Endodermal cell (in vitro differentiated cells): Measurements from ENCODE around the gene CC2D1A. TPM values are rescaled to one million over a fixed set of nuclear protein-coding genes. Genes with fewer than 3 reads are reported as not detected.
A peak's percentile ranks its signal among the peaks of the same experiment; 100 is the strongest.

Experiments used
- DNase-seq: peaks from one replicate; pipeline ENCODE4 v3.0.0-alpha.2; 2017
- H3K27ac ChIP-seq: 2 replicates; pipeline ENCODE4 v1.5.1; 2013; ENCODE audit warnings: mild to moderate bottlenecking, low read depth, low read length, moderate library complexity
- H3K27me3 ChIP-seq: 2 replicates; pipeline ENCODE4 v1.6.1; 2013; ENCODE audit warnings: mild to moderate bottlenecking, low read length, moderate library complexity; ENCODE audit not compliant: insufficient read depth, control insufficient read depth, poor library complexity, severe bottlenecking
- H3K36me3 ChIP-seq: 2 replicates; pipeline ENCODE4 v1.7.0; 2013; ENCODE audit warnings: mild to moderate bottlenecking, low read length, moderate library complexity; ENCODE audit not compliant: control insufficient read depth, insufficient read depth
- H3K4me1 ChIP-seq: one replicate; pipeline ENCODE4 v1.7.0; 2013; ENCODE audit warnings: low read length; ENCODE audit not compliant: control insufficient read depth, insufficient read depth
- H3K4me3 ChIP-seq: 2 replicates; pipeline ENCODE4 v1.5.1; 2013; ENCODE audit warnings: mild to moderate bottlenecking, low read length, moderate library complexity
- H3K9ac ChIP-seq: 2 replicates; pipeline ENCODE4 v1.6.1; 2013; ENCODE audit warnings: mild to moderate bottlenecking, low read length, moderate library complexity; ENCODE audit not compliant: poor library complexity, severe bottlenecking; ENCODE audit errors: extremely low read depth
- H3K9me3 ChIP-seq: 2 replicates; pipeline ENCODE4 v1.6.1; 2013; ENCODE audit warnings: mild to moderate bottlenecking, low read length, moderate library complexity; ENCODE audit not compliant: control insufficient read depth
- H3K27ac Mint-ChIP-seq: 2 replicates; pipeline ENCODE4 v1.8.0; 2020; ENCODE audit warnings: mixed read lengths
- H3K27me3 Mint-ChIP-seq: 2 replicates; pipeline ENCODE4 v1.8.0; 2021; ENCODE audit warnings: mild to moderate bottlenecking, mixed read lengths; ENCODE audit not compliant: insufficient read depth
- H3K36me3 Mint-ChIP-seq: 2 replicates; pipeline ENCODE4 v1.8.0; 2020; ENCODE audit warnings: low read depth, mixed read lengths
- H3K4me1 Mint-ChIP-seq: 2 replicates; pipeline ENCODE4 v1.8.0; 2020; ENCODE audit warnings: mixed read lengths
- H3K4me3 Mint-ChIP-seq: 2 replicates; pipeline ENCODE4 v1.8.0; 2020; ENCODE audit warnings: mild to moderate bottlenecking, moderate library complexity, mixed read lengths
- H3K9me3 Mint-ChIP-seq: 2 replicates; pipeline ENCODE4 v1.8.0; 2020; ENCODE audit warnings: mild to moderate bottlenecking, mixed read lengths
- WGBS, 2 experiments: methylation state at CpG; one replicate each; pipeline versions ENCODE4 v1.1.5 to v1.1.7; 2013; ENCODE audit warnings: missing lambda C conversion rate in 2 of 2, mixed read lengths in 1 of 2; ENCODE audit not compliant: insufficient coverage in 1 of 2, insufficient read length in 1 of 2; 5-methylcytosine and 5-hydroxymethylcytosine counted together
- total RNA-seq, 2 donors: library from RNA; stranded (reverse); fragmentation: NEBNext Ultra II Directional in 1 of 2; extraction: Animal tissue kit (Norgen Biotek cat#: 25700) in 1 of 2; gene quantifications; 2 replicates in 1 of 2; 3 replicates in 1 of 2; pipeline ENCODE4 v1.2.1, GENCODE V29; 2021
- TF ChIP-seq, protein P1 (sequence below): fragments of 200-600 bp; sonication (generic); conservative IDR thresholded peaks from 2 replicates; pipeline ENCODE4 v1.5.0; 2021; ENCODE audit warnings: antibody characterized with exemption, mild to moderate bottlenecking

Gene CC2D1A
- total RNA-seq, 2 donors from 2014 or later = 45.1 to 55.9 TPM

DNA sequence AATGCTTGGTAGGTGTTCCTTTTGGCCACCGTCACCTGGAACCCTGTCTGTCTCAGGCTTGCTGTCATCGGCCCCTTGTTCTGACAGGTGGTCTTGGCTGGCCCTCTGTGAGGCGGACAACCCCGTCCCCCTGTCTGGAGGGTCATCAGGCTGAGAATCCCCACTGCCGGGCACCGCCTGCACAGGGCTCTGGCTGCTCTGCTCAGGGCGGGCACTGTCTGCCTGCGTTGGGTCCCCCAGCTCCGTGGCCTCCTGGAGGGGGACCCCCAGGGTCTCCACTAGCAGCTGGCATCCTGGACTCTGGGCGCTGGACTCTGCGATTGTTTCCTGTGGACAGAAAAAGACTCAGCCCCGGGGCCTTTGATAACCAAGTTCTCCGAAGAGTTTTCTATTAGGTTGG is 15.9 kb upstream of the CC2D1A start:
- H3K9me3 Mint-ChIP-seq = no peaks in the 10 kb centered on the region
- H3K4me3 ChIP-seq = no peak overlapping the region
- WGBS, 2 experiments = 94 to 95% methylated on average over 8 to 13 of the region's 13 CpGs

DNA sequence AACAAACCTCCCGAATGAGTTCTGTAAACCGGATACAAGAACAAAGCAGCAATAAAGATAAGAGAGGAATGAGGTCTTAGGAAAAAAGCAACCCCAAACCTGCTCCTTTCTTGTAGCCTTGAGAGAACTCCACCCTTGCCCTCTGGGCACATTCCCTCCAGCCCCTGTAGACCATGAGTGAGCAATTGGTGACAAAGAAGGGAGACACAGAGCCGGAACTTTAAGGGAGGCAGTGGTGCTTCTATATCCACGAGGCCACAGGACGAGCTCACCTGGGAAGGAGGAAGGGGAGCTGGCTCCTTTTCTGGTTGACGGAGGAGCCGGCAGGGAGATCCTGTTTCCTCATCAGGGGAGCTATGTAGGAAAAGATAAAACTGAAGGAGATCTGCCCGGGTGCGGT is 13.1 kb upstream of the CC2D1A start:
- Histone ChIP-seq H3K36me3 (no peaks in the 10 kb centered on the region), H3K9me3 (no peaks in the 10 kb centered on the region), H3K9ac (no peak overlapping the region), H3K4me1 (no peaks in the 10 kb centered on the region), H3K27ac (no peak overlapping the region), H3K27me3 (no peaks in the 10 kb centered on the region), H3K4me3 (no peak overlapping the region)
- H3K36me3 Mint-ChIP-seq = peaks cover 2% of the 10 kb centered on the region
- H3K4me3 Mint-ChIP-seq = no peak overlapping the region
- H3K27ac Mint-ChIP-seq = peak overlapping the region; percentile 78
- no peaks in the 10 kb centered on the region for H3K27me3 Mint-ChIP-seq
- H3K9me3 Mint-ChIP-seq = no peaks in the 10 kb centered on the region
- no peak for DNase-seq
- TF ChIP-seq, protein P1, sequence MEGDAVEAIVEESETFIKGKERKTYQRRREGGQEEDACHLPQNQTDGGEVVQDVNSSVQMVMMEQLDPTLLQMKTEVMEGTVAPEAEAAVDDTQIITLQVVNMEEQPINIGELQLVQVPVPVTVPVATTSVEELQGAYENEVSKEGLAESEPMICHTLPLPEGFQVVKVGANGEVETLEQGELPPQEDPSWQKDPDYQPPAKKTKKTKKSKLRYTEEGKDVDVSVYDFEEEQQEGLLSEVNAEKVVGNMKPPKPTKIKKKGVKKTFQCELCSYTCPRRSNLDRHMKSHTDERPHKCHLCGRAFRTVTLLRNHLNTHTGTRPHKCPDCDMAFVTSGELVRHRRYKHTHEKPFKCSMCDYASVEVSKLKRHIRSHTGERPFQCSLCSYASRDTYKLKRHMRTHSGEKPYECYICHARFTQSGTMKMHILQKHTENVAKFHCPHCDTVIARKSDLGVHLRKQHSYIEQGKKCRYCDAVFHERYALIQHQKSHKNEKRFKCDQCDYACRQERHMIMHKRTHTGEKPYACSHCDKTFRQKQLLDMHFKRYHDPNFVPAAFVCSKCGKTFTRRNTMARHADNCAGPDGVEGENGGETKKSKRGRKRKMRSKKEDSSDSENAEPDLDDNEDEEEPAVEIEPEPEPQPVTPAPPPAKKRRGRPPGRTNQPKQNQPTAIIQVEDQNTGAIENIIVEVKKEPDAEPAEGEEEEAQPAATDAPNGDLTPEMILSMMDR = no peak
- H3K4me1 Mint-ChIP-seq = no peaks in the 10 kb centered on the region
- WGBS, 2 experiments = 87 to 88% methylated on average over 8 to 9 of the region's 9 CpGs

More for the DNA sequence above, 15.9 kb upstream of the CC2D1A start:
- TF ChIP-seq, protein P1 = no peak
- Histone ChIP-seq H3K9me3 (no peaks in the 10 kb centered on the region), H3K9ac (no peak overlapping the region), H3K36me3 (no peaks in the 10 kb centered on the region), H3K4me1 (no peaks in the 10 kb centered on the region), H3K27ac (no peak overlapping the region), H3K27me3 (no peaks in the 10 kb centered on the region)
- H3K4me1 Mint-ChIP-seq = no peaks in the 10 kb centered on the region
- H3K4me3 Mint-ChIP-seq = no peak overlapping the region
- peaks cover 2% of the 10 kb centered on the region for H3K36me3 Mint-ChIP-seq
- no peaks in the 10 kb centered on the region for H3K27me3 Mint-ChIP-seq
- no peak for DNase-seq
- H3K27ac Mint-ChIP-seq = no peak overlapping the region

DNA sequence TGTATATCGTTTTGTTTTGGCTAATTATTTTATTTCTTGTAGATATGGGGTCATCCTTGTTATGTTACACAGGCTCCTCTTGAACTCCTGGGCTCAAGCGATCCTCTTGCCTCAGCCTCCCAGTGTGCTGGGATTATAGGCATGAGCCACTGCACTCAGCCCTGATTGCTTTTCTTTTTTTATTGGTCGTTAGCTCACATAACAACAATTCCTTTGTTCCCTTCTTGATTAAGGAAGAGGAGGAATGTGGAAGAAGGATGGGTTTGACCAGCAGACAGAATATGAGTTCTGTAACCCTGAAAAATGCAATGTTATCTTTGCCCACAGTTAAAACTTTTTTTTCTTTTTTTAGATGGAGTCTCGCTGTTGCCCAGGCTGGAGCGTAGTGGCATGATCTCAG is 11.4 kb upstream of the CC2D1A start:
- H3K36me3 ChIP-seq = no peaks in the 10 kb centered on the region
- no peak overlapping the region for H3K4me3 ChIP-seq
- no peak overlapping the region for H3K27ac Mint-ChIP-seq
- H3K9me3 Mint-ChIP-seq = no peaks in the 10 kb centered on the region
- H3K36me3 Mint-ChIP-seq = peaks cover 2% of the 10 kb centered on the region
- H3K4me1 Mint-ChIP-seq = no peaks in the 10 kb centered on the region
- H3K27me3 Mint-ChIP-seq = no peaks in the 10 kb centered on the region
- TF ChIP-seq, protein P1 = no peak
- WGBS, 2 experiments = 87 to 96% methylated on average over 4 of the region's 5 CpGs
- H3K9ac ChIP-seq = no peak overlapping the region
- H3K9me3 ChIP-seq = no peaks in the 10 kb centered on the region
- H3K4me1 ChIP-seq = no peaks in the 10 kb centered on the region
- DNase-seq = no peak
- H3K4me3 Mint-ChIP-seq = no peak overlapping the region
- H3K27me3 ChIP-seq = no peaks in the 10 kb centered on the region
- no peak overlapping the region for H3K27ac ChIP-seq
